Ishikawa (cell line): ENCODE measurements around the gene TEX14.

Experiments used
- EP300 ChIP-seq: IDR thresholded peaks from 2 replicates; pipeline ENCODE4 v1.6.1; 2012; ENCODE audit warnings: borderline replicate concordance
- RAD21 ChIP-seq: IDR thresholded peaks from 2 replicates; pipeline ENCODE4 v1.6.1; 2012; ENCODE audit warnings: low read depth
- YY1 ChIP-seq: IDR thresholded peaks from 2 replicates; pipeline ENCODE4 v1.6.1; 2012; ENCODE audit warnings: low read depth

- no peak for TF ChIP-seq RAD21
- TF ChIP-seq EP300: no peak
- no peak for TF ChIP-seq YY1
Observed at GRCh38 chr17:58525239-58525638, 166.6 kb downstream of the TEX14 start.
